Astrocyte (in vitro differentiated cells and primary cell): Measurements from ENCODE around the gene PIBF1. TPM values are rescaled to one million over a fixed set of nuclear protein-coding genes. Genes with fewer than 3 reads are reported as not detected.
"Not testable (repeated sequence)": the region's sequence is repeated elsewhere in the genome, so short reads cannot be mapped to it uniquely, and the experiment has no call there.

Experiments
- DNase-seq: peaks from one replicate; pipeline ENCODE4 v3.0.0-alpha.2; 2010; ENCODE audit warnings: low read depth
- FAIRE-seq: peaks from 2 replicates; lab custom pipeline; 2011; peaks lifted over from hg19 to GRCh38; lab: Jason Lieb, UNC
- H2AFZ ChIP-seq: 2 replicates; pipeline ENCODE4 v1.6.0; 2012; ENCODE audit warnings: low read depth, low read length, inconsistent platforms
- H3K27ac ChIP-seq: 2 replicates; pipeline ENCODE4 v1.5.1; 2011; ENCODE audit warnings: low read depth, low read length, inconsistent platforms
- H3K27me3 ChIP-seq: 2 replicates; pipeline ENCODE4 v1.6.0; 2011; ENCODE audit warnings: low read length, inconsistent platforms; ENCODE audit not compliant: insufficient read depth
- H3K36me3 ChIP-seq: 2 replicates; pipeline ENCODE4 v1.5.1; 2011; ENCODE audit warnings: low read length, inconsistent platforms; ENCODE audit not compliant: insufficient read depth
- H3K4me1 ChIP-seq: 2 replicates; pipeline ENCODE4 v1.5.1; 2011; ENCODE audit warnings: low read length, inconsistent platforms; ENCODE audit not compliant: insufficient read depth
- H3K4me2 ChIP-seq: 2 replicates; pipeline ENCODE4 v1.6.0; 2012; ENCODE audit warnings: low read length, inconsistent platforms
- H3K4me3 ChIP-seq: 2 replicates; pipeline ENCODE4 v1.5.1; 2011; ENCODE audit warnings: low read depth, mild to moderate bottlenecking, low read length, inconsistent platforms; ENCODE audit not compliant: insufficient read depth
- H3K79me2 ChIP-seq: 2 replicates; pipeline ENCODE4 v1.6.0; 2012; ENCODE audit warnings: mild to moderate bottlenecking, low read length, inconsistent platforms; ENCODE audit not compliant: insufficient read depth
- H3K9ac ChIP-seq: 2 replicates; pipeline ENCODE4 v1.6.0; 2012; ENCODE audit warnings: mild to moderate bottlenecking, low read length, inconsistent platforms
- H3K9me3 ChIP-seq: 2 replicates; pipeline ENCODE4 v1.5.1; 2012; ENCODE audit warnings: low read depth, mild to moderate bottlenecking, low read length, inconsistent platforms; ENCODE audit not compliant: insufficient read depth
- H4K20me1 ChIP-seq: 2 replicates; pipeline ENCODE4 v1.6.0; 2012; ENCODE audit warnings: low read length, inconsistent platforms; ENCODE audit not compliant: insufficient read depth
- H3K27ac Mint-ChIP-seq: one replicate; pipeline ENCODE4 v1.8.0; 2021; ENCODE audit warnings: mild to moderate bottlenecking, mixed read lengths; ENCODE audit not compliant: unreplicated experiment
- H3K27me3 Mint-ChIP-seq: one replicate; pipeline ENCODE4 v1.8.0; 2021; ENCODE audit warnings: low read depth, mixed read lengths; ENCODE audit not compliant: unreplicated experiment
- H3K36me3 Mint-ChIP-seq: one replicate; pipeline ENCODE4 v1.8.0; 2021; ENCODE audit warnings: low read depth, mixed read lengths; ENCODE audit not compliant: unreplicated experiment
- H3K4me1 Mint-ChIP-seq: one replicate; pipeline ENCODE4 v1.8.0; 2021; ENCODE audit warnings: low read depth, mixed read lengths; ENCODE audit not compliant: unreplicated experiment
- H3K4me3 Mint-ChIP-seq: one replicate; pipeline ENCODE4 v1.8.0; 2021; ENCODE audit warnings: mild to moderate bottlenecking, moderate library complexity, mixed read lengths; ENCODE audit not compliant: unreplicated experiment
- H3K9me3 Mint-ChIP-seq: one replicate; pipeline ENCODE4 v1.8.0; 2021; ENCODE audit warnings: mild to moderate bottlenecking, mixed read lengths; ENCODE audit not compliant: unreplicated experiment
- EZH2 ChIP-seq: IDR thresholded peaks from 2 replicates; pipeline ENCODE4 v1.6.1; 2012; ENCODE audit warnings: mild to moderate bottlenecking, low read length, inconsistent platforms; ENCODE audit not compliant: insufficient read depth
- total RNA-seq: library from RNA; stranded (reverse); gene quantifications from 2 replicates; pipeline ENCODE4 v1.2.1, GENCODE V29; 2021
- TF ChIP-seq, protein P1 (sequence below): IDR thresholded peaks from 2 replicates; pipeline ENCODE4 v1.5.1; 2011; ENCODE audit warnings: low read depth, mild to moderate bottlenecking, inconsistent platforms, low read length, moderate library complexity; ENCODE audit not compliant: insufficient read depth

PIBF1 gene
- total RNA-seq, 1 donor from 2014 or later, result 19.3 TPM

DNA sequence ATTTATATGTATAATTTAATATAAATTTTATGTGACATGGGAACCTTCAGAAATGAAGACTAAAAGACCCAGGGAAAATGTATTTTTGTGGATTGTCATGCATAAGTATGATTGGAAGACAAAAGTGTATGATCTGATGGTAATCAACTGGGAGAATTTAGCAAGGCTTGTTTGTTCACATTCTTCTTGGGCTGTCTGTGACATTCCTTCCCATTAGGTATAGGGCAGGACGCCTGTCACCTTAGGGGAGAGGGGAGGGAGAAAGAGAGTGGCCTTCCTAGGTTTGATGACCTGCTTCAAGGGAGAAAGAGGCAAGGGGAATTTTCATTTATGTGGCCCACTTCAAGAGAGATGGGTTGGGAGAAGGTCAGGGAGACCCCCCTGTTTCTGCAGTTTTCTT lies 22.4 kb downstream of the PIBF1 start:
- DNase-seq, result no peak
- Histone ChIP-seq H3K36me3 (peaks cover 11% of the 10 kb centered on the region), H3K4me1 (no peaks in the 10 kb centered on the region), H3K27me3 (no peaks in the 10 kb centered on the region), H3K27ac (no peak overlapping the region), H3K4me3 (no peak overlapping the region), H3K4me2 (no peak overlapping the region), H3K9ac (no peak overlapping the region), H3K79me2 (no peaks in the 10 kb centered on the region), H3K9me3 (no peaks in the 10 kb centered on the region), H2AFZ (no peak overlapping the region), H4K20me1 (no peaks in the 10 kb centered on the region)
- TF ChIP-seq EZH2, result no peak
- TF ChIP-seq, protein P1, sequence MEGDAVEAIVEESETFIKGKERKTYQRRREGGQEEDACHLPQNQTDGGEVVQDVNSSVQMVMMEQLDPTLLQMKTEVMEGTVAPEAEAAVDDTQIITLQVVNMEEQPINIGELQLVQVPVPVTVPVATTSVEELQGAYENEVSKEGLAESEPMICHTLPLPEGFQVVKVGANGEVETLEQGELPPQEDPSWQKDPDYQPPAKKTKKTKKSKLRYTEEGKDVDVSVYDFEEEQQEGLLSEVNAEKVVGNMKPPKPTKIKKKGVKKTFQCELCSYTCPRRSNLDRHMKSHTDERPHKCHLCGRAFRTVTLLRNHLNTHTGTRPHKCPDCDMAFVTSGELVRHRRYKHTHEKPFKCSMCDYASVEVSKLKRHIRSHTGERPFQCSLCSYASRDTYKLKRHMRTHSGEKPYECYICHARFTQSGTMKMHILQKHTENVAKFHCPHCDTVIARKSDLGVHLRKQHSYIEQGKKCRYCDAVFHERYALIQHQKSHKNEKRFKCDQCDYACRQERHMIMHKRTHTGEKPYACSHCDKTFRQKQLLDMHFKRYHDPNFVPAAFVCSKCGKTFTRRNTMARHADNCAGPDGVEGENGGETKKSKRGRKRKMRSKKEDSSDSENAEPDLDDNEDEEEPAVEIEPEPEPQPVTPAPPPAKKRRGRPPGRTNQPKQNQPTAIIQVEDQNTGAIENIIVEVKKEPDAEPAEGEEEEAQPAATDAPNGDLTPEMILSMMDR, result no peak
- Mint-ChIP-seq H3K9me3 (no peaks in the 10 kb centered on the region), H3K36me3 (peaks cover 14% of the 10 kb centered on the region), H3K4me3 (no peak overlapping the region), H3K27ac (no peak overlapping the region), H3K27me3 (no peaks in the 10 kb centered on the region), H3K4me1 (peaks cover 5% of the 10 kb centered on the region)
- FAIRE-seq, result no peak

DNA sequence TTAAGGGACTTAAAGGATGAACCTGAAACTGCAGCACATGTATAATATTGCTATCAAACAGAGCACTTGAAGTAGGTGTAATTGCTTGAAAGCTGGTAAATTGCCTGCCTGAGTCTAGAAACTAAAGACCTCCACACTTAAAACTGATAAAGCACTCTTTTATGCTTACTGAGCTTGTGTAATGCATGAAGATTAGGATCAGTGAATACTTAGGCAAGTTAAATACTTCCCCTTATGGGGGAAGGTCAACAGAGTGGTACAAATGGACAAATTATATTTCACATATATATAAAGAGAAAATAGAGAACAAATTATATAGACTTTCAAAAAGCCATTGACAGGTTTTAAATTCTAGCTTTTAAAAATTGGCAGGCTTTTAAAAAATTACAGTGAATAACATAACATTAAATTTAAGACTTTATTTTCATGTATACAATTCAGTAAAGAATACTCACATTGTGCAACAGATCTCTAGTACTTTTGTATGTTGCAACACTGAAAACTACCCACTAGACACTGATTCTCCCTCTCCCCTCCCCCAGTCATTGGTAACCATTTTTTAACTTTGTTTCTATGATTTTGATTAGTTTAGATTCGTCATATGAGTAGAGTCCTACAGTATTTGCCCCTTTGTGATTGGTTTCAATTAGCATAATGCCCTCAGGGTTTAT lies 23.9 kb downstream of the PIBF1 start:
- Mint-ChIP-seq H3K4me1 (peaks cover 2% of the 10 kb centered on the region), H3K4me3 (no peak overlapping the region), H3K27me3 (no peaks in the 10 kb centered on the region), H3K27ac (no peak overlapping the region), H3K9me3 (no peaks in the 10 kb centered on the region), H3K36me3 (peaks cover 13% of the 10 kb centered on the region)
- Histone ChIP-seq H3K27me3 (no peaks in the 10 kb centered on the region), H3K79me2 (no peaks in the 10 kb centered on the region), H3K9ac (no peak overlapping the region), H3K4me2 (no peak overlapping the region), H2AFZ (no peak overlapping the region), H3K27ac (no peak overlapping the region), H3K4me3 (no peak overlapping the region), H4K20me1 (no peaks in the 10 kb centered on the region), H3K4me1 (no peaks in the 10 kb centered on the region), H3K9me3 (no peaks in the 10 kb centered on the region), H3K36me3 (peaks cover 8% of the 10 kb centered on the region)
- DNase-seq (no peak), FAIRE-seq (no peak)
- TF ChIP-seq, protein P1, result no peak
- no peak for TF ChIP-seq EZH2

DNA sequence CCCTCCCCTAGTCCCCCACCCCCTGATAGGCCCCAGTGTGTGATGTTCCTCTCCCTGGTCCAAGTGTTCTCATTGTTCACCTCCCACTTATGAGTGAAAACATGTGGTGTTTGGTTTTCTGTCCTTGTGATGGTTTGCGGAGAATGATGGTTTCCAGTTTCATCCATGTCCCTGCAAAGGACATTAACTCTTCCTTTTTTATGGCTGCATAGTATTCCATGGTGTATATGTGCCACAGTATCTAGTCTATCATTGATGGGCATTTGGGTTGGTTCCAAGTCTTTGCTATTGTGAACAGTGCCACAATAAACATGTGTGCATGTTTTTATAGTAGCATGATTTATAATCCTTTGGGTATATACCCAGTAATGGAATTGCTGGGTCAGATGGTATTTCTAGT lies 24.6 kb downstream of the PIBF1 start:
- not testable (repeated sequence) for H3K9me3 ChIP-seq, H3K27me3 ChIP-seq, H3K9ac ChIP-seq, H4K20me1 ChIP-seq, DNase-seq, H3K9me3 Mint-ChIP-seq, H3K4me1 Mint-ChIP-seq, H3K4me3 ChIP-seq, H3K79me2 ChIP-seq, FAIRE-seq, H3K27ac ChIP-seq, H3K4me1 ChIP-seq, H2AFZ ChIP-seq, H3K4me2 ChIP-seq, H3K4me3 Mint-ChIP-seq, H3K27me3 Mint-ChIP-seq, H3K36me3 ChIP-seq, H3K27ac Mint-ChIP-seq
- H3K36me3 Mint-ChIP-seq, result peaks cover 12% of the 10 kb centered on the region
